GM18517 (cell line): ENCODE data around the gene DCAF12.
"Not testable (repeated sequence)": the region's sequence is repeated elsewhere in the genome, so short reads cannot be mapped to it uniquely, and the experiment has no call there.

Experiments
- ATAC-seq: cut with Tn5 transposase; IDR thresholded peaks from one replicate; pipeline ENCODE4 v1.9.1; 2021; ENCODE audit warnings: mild to moderate bottlenecking, moderate library complexity; ENCODE audit not compliant: unreplicated experiment

DCAF12 gene

GRCh38 chr9:34126207-34127034 lies at the start of gene DCAF12:
DCAF12 (minus strand) TSS chr9:34126698; CDS start chr9:34126431, 267 bp downstream.
- peak; percentile 74 for ATAC-seq

- no peak for ATAC-seq
Observed at GRCh38 chr9:34176089-34176488, 49.6 kb upstream of the DCAF12 start.

GRCh38 chr9:34171753-34172535 lies 45.4 kb upstream of the DCAF12 start:
- no peak for ATAC-seq

GRCh38 chr9:34170237-34170991 lies 43.9 kb upstream of the DCAF12 start:
- no peak for ATAC-seq

GRCh38 chr9:34169125-34169524 lies 42.6 kb upstream of the DCAF12 start:
- ATAC-seq: no peak

GRCh38 chr9:34163434-34163833 lies 36.9 kb upstream of the DCAF12 start:
- no peak for ATAC-seq

GRCh38 chr9:34158362-34158869 lies 31.9 kb upstream of the DCAF12 start:
- ATAC-seq: no peak

- ATAC-seq: no peak
Observed at GRCh38 chr9:34157898-34158297, 31.4 kb upstream of the DCAF12 start.

- no peak for ATAC-seq
Observed at GRCh38 chr9:34157318-34157717, 30.8 kb upstream of the DCAF12 start.

GRCh38 chr9:34154057-34154456 lies 27.6 kb upstream of the DCAF12 start:
- no peak for ATAC-seq

- no peak for ATAC-seq
Observed at GRCh38 chr9:34151398-34151797, 24.9 kb upstream of the DCAF12 start.

GRCh38 chr9:34145165-34145564 lies 18.7 kb upstream of the DCAF12 start:
- ATAC-seq: no peak

GRCh38 chr9:34143116-34143515 lies 16.6 kb upstream of the DCAF12 start:
- ATAC-seq: no peak

GRCh38 chr9:34140853-34141252 lies 14.4 kb upstream of the DCAF12 start:
- ATAC-seq: no peak

- no peak for ATAC-seq
Observed at GRCh38 chr9:34139477-34140146, 13.1 kb upstream of the DCAF12 start.

GRCh38 chr9:34138644-34139043 lies 12.1 kb upstream of the DCAF12 start:
- ATAC-seq: not testable (repeated sequence)

- ATAC-seq: no peak
Observed at GRCh38 chr9:34134521-34134920, 8.0 kb upstream of the DCAF12 start.

GRCh38 chr9:34133436-34133949 lies 7.0 kb upstream of the DCAF12 start:
- ATAC-seq: no peak

- no peak for ATAC-seq
Observed at GRCh38 chr9:34131571-34131970, 5.1 kb upstream of the DCAF12 start.
